Activated naive CD4-positive, alpha-beta T cell treated with Interleukin-2 at 50 U/mL for 16 hours (primary cell): Measurements from ENCODE around the gene XRCC4.

Experiments used
- DNase-seq: peaks from one replicate; pipeline ENCODE4 v3.0.0-alpha.2; 2020

The XRCC4 gene

GRCh38 chr5:83071286-83072051, 5.9 kb upstream of the XRCC4 start:
- DNase-seq: no peak

- no peak for DNase-seq
Observed at GRCh38 chr5:83072966-83073365, 4.4 kb upstream of the XRCC4 start.

GRCh38 chr5:83077662-83078261, 415 bp downstream of the XRCC4 start:
- DNase-seq: no peak

- no peak for DNase-seq
Observed at GRCh38 chr5:83082750-83083149, 5.4 kb downstream of the XRCC4 start.

- no peak for DNase-seq
Observed at GRCh38 chr5:83084336-83084735, 7.0 kb downstream of the XRCC4 start.

- DNase-seq: no peak
Observed at GRCh38 chr5:83085106-83085505, 7.8 kb downstream of the XRCC4 start.

- no peak for DNase-seq
Observed at GRCh38 chr5:83090169-83090568, 12.8 kb downstream of the XRCC4 start.

- no peak for DNase-seq
Observed at GRCh38 chr5:83092619-83093018, 15.3 kb downstream of the XRCC4 start.

- DNase-seq: no peak
Observed at GRCh38 chr5:83093692-83094091, 16.3 kb downstream of the XRCC4 start.

- DNase-seq: no peak
Observed at GRCh38 chr5:83095163-83095956, 18.0 kb downstream of the XRCC4 start.

GRCh38 chr5:83095957-83096539, 18.7 kb downstream of the XRCC4 start:
- DNase-seq: no peak

- no peak for DNase-seq
Observed at GRCh38 chr5:83096660-83097339, 19.5 kb downstream of the XRCC4 start.

- DNase-seq: no peak
Observed at GRCh38 chr5:83097689-83098231, 20.4 kb downstream of the XRCC4 start.

- DNase-seq: no peak
Observed at GRCh38 chr5:83099001-83099400, 21.7 kb downstream of the XRCC4 start.

- DNase-seq: no peak
Observed at GRCh38 chr5:83099445-83099844, 22.1 kb downstream of the XRCC4 start.

GRCh38 chr5:83101514-83101913, 24.2 kb downstream of the XRCC4 start:
- DNase-seq: no peak

GRCh38 chr5:83102364-83102980, 25.1 kb downstream of the XRCC4 start:
- no peak for DNase-seq

GRCh38 chr5:83104021-83104420, 26.7 kb downstream of the XRCC4 start:
- DNase-seq: no peak

GRCh38 chr5:83107692-83108420, 30.5 kb downstream of the XRCC4 start:
- no peak for DNase-seq

GRCh38 chr5:83109380-83109779, 32.0 kb downstream of the XRCC4 start:
- no peak for DNase-seq

- DNase-seq: no peak
Observed at GRCh38 chr5:83115816-83116215, 38.5 kb downstream of the XRCC4 start.
